Measurements from ENCODE around the gene NPAS3.

GRCh38 chr14:33315217-33315616 is 376.5 kb downstream of the NPAS3 start:
- TF ChIP-seq CTCF (conservative IDR thresholded peaks at IDR 0.05; ENCODE audit: low read length) = no peak
- TF ChIP-seq EZH2phosphoT487 (IDR thresholded peaks at IDR 0.05; ENCODE audit: borderline replicate concordance) = no peak

All from Loucy (cell line).